Measurements from ENCODE around the gene CTNNA1. TPM values are rescaled to one million over a fixed set of nuclear protein-coding genes. Genes with fewer than 3 reads are reported as not detected.

Gene CTNNA1
- total RNA-seq, 2 donors from 2014 or later = 107 to 140 TPM

GRCh38 chr5:138898299-138898698, 145.1 kb downstream of the CTNNA1 start:
- no peak for TF ChIP-seq CTCF (IDR thresholded peaks at IDR 0.05)
- no peak for TF ChIP-seq POLR2A (IDR thresholded peaks at IDR 0.05)
- no peak for DNase-seq
- Histone ChIP-seq H3K36me3 (replicated peaks in 1 of 2; ENCODE audit: insufficient read depth in 1 of 2, low read depth in 2 of 2) (no peaks in the 10 kb centered on the region), H3K4me1 (no peaks in the 10 kb centered on the region), H3K27ac (no peak overlapping the region), H3K9me3 (no peaks in the 10 kb centered on the region), H3K4me3 (no peak overlapping the region), H3K27me3 (no peaks in the 10 kb centered on the region)
- intact Hi-C loops (cut with DNase I) = no loop called here
- WGBS, 2 donors = 97 to 100% methylated on average over 1 of the region's 1 CpG
- no peak for ATAC-seq

GRCh38 chr5:138898742-138899141, 145.5 kb downstream of the CTNNA1 start:
- intact Hi-C loops (cut with DNase I) = no loop called here
- Histone ChIP-seq H3K27ac (no peak overlapping the region), H3K36me3 (replicated peaks in 1 of 2; ENCODE audit: insufficient read depth in 1 of 2, low read depth in 2 of 2) (no peaks in the 10 kb centered on the region), H3K4me1 (no peaks in the 10 kb centered on the region), H3K4me3 (no peak overlapping the region), H3K27me3 (no peaks in the 10 kb centered on the region), H3K9me3 (no peaks in the 10 kb centered on the region)
- TF ChIP-seq POLR2A (IDR thresholded peaks at IDR 0.05) = no peak
- TF ChIP-seq CTCF (IDR thresholded peaks at IDR 0.05) = no peak
- ATAC-seq (no peak), DNase-seq (no peak)
- 92 to 95% methylated on average over 2 of the region's 2 CpGs for WGBS, 2 donors

DNA sequence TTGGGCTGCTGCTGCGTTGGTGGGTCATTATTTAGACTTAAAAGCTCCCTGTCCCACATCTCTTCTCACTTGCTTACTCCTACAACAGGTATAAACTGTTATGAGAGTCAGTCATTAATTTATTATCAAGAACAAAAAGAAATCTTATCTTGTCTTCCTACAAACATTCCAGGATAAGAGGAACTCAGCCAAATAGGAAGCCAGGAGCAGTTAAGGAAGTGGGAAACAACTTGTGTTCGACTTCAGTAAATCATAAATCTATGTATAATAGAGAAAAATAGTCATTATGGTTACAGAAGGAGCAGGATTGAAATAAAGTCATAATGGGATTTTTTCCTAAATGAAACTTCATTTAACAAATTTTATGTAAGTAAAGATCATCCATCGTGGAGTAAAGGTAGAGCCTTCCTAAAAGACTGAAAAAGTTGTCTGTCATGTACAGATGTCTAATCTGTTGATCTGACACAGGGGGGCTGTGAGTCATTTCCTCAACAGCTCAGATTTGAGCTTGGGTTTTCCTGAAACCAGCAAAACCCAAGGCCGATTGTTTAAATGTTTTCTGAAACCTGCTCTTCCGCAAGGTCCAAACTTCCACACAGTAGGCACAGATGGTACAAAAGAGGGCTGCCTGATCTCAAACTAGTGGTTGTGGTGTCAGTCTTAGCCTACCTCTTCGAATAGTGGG, 147.2 kb downstream of the CTNNA1 start:
- no peak for ATAC-seq
- intact Hi-C loops (cut with DNase I) = no loop called here

GRCh38 chr5:138901716-138902115, 148.5 kb downstream of the CTNNA1 start:
- Histone ChIP-seq H3K4me3 (no peak overlapping the region), H3K27ac (no peak overlapping the region), H3K36me3 (replicated peaks in 1 of 2; ENCODE audit: insufficient read depth in 1 of 2, low read depth in 2 of 2) (peaks cover 0 to 9% of the 10 kb centered on the region in 2 donors), H3K9me3 (no peaks in the 10 kb centered on the region), H3K27me3 (no peaks in the 10 kb centered on the region), H3K4me1 (no peaks in the 10 kb centered on the region)
- intact Hi-C loops (cut with DNase I) = no loop called here
- TF ChIP-seq CTCF (IDR thresholded peaks at IDR 0.05) (no peak), POLR2A (IDR thresholded peaks at IDR 0.05) (no peak)
- WGBS, 2 donors = 94 to 96% methylated on average over 2 of the region's 2 CpGs
- ATAC-seq (no peak), DNase-seq (no peak)

More for the DNA sequence above, 147.2 kb downstream of the CTNNA1 start:
- 63 to 82% methylated on average over 6 of the region's 6 CpGs for WGBS, 2 donors
- no peak overlapping the region for H3K4me3 ChIP-seq
- H3K36me3 ChIP-seq (replicated peaks in 1 of 2; ENCODE audit: insufficient read depth in 1 of 2, low read depth in 2 of 2) = peaks cover 0 to 8% of the 10 kb centered on the region in 2 donors
- no peak for DNase-seq
- no peaks in the 10 kb centered on the region for H3K27me3 ChIP-seq
- H3K9me3 ChIP-seq = no peaks in the 10 kb centered on the region
- H3K4me1 ChIP-seq = no peaks in the 10 kb centered on the region
- no peak overlapping the region for H3K27ac ChIP-seq
- TF ChIP-seq CTCF (IDR thresholded peaks at IDR 0.05) (no peak), POLR2A (IDR thresholded peaks at IDR 0.05) (no peak)

Measured in body of pancreas (tissue), 4 donors.